ENCODE measurements around the gene NKIRAS2.

Gene NKIRAS2

GRCh38 chr17:42027961-42028790 lies 8.3 kb downstream of the NKIRAS2 start:
- no peak for DNase-seq

- DNase-seq, result no peak
These were observed 8.9 kb downstream of the NKIRAS2 start for GRCh38 chr17:42028791-42029127.

GRCh38 chr17:42031584-42031983 lies 11.7 kb downstream of the NKIRAS2 start:
- DNase-seq, result no peak

GRCh38 chr17:42034059-42034458 lies 14.2 kb downstream of the NKIRAS2 start:
- no peak for DNase-seq

DNA sequence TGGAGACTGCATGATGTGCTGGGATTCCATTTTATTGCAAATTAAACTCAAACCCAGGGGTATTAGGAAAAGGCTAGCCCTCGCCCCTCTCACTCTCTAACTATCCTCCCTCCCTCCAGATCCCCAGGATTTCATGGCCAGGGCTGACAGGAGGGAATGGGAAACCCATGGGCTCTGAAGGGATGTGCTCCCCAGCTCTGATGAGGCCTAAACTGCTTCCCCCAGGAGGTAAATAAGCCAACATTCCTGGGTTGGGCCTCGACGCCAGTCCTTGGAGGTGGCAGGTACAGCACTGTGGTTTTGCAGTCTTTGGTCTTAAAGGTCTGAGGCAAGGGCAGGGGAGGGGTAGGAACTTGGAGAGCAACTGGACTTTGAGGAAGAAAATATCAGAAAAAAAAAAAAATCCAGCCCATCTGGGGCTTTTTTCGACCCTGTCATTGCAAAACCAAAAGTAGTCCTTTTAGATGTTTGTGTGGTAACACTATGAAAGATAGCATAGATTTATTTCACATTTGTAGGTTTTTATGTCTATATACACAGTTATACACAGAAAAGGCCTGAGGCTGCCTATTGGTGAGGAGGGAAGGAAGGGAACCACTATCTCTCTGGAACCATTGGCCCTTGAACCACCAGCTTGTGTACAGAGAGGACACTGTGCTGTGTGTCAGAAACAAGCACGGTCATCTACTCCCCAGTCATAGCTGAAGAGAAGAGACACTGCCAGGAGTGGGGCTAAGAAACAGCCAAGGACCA lies 18.5 kb downstream of the NKIRAS2 start:
- DNase-seq, result no peak

DNA sequence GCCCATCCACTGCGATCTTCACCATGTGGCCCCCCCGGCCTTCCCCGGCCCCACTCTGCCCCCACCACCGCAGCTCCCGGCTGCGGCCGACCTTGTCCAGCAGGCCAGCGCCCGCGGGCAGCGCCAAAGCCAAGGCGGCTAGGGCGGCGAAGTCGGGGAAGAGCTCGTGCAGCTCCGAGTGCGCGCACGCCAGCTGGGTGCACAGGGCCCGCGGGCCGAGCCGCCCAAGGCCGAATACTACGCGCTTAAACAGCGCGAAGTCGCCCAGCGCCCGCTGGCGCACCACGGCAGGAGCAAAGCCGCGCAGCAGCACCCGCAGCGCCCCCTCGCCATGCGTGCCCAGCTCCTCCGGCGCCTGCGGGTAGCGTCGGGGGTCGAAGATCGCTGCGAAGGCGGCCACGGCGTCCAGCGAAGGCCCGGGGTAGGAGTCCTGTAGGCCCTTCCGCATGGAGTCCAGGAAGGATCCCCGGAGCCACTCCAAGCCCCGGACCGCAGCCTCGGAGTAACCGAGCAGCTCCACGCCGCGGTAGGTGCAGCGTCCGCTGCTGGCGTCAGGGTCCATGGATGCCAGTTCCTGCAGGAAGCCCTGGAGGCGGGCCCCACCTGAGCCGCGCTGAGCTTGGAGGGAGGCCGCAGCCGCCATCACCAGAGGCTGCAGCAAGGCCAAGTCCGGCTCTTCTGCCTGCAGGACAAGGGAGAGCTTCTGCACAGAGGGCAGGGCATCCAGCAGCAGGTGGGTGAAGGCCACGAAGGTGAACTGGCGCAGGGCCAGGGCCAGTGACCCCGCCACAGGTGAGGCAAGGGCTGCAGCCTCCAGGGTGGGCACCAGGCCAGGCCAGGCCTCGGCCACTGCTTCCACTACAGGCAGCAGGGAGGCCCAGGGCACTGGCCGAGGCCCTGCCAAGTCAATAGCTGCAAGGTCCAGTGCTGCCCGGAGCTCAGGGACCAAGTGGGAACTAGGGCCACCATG lies 20.2 kb downstream of the NKIRAS2 start:
- no peak for DNase-seq

- no peak for DNase-seq
These were observed 20.9 kb downstream of the NKIRAS2 start for GRCh38 chr17:42040818-42041217.

DNA sequence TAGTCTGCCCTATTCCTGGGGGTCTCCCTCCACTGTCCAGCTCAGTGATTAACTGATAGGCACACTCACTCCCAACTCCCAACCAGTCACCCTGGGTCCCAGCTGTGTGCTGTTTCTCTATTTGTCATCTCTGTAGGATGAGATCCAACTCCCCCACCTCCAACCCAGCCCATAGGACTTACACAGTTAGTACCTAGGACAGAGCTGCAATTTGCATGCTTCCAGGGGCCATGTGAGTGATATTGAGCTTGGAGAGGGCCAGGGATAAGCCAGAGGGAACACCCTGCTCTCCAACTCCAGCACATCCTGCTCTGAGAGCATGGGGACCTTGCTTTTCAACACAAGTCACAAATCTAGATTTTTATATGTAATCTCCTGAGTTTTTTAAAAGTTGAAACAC lies 21.7 kb downstream of the NKIRAS2 start:
- no peak for DNase-seq

DNA sequence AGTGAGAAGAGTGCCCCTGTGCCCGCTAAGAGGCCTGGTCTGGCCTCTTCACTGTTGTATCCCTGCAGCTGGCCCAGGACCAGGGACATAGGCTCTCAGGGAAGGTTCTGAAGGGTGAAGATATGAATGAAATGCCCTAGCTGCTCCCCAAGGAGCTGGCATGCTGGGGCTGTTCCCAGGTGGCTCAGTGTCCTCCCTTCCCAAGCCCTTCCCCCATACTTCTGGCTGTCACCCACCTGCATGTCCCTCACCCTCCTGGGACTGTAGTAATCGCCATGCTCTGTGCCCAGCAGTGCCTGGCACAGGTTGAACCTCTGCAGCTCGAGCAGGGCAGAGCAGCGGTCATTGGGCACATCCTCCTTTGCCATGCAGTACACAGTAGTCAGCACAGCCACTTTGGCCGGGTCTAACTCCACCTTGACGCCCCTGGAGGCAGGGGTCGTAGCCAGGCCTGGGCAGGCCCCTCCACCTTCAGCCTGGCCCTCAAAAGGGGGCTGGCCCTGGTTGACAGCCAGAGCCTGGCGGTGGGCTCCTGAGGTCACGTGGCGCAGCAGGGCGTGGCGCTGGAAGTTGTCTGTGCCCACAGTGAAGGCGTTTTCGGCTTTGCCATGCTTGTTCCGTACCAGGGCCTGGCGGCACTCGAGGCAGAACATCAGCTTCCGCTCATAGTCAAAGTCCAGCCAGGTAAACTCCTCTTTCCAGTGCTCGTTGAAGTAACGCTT lies 22.9 kb downstream of the NKIRAS2 start:
- DNase-seq, result no peak

- no peak for DNase-seq
These were observed 25.8 kb downstream of the NKIRAS2 start for GRCh38 chr17:42045719-42046118.

- DNase-seq, result no peak
These were observed 27.5 kb downstream of the NKIRAS2 start for GRCh38 chr17:42047343-42047742.

DNA sequence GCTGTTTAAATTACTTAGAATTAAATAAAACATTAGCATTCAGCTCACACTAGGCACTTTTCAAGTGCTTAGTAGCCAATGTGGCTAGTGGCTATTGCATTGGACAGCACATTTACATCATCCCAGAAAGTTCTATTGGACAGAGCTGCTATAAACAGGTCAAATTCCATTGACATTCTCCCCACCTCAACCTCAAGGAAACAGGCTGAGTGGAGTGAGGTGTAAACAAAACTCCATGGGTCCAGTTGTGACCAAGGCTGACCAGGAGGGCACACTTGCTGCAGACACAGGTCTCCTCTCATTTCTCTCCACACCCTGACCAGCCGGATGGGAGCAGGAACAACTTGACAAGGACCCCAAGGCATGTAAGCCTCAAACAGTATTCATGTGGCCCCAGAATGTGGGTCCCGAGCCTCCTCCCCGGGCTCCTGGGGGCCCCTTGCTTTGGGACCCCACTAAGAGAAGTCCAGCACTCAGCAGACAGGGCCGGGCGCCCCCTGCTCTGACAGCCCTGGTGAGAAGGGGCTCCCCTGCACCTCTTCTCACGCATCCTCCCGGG lies 30.0 kb downstream of the NKIRAS2 start:
- DNase-seq, result no peak

DNA sequence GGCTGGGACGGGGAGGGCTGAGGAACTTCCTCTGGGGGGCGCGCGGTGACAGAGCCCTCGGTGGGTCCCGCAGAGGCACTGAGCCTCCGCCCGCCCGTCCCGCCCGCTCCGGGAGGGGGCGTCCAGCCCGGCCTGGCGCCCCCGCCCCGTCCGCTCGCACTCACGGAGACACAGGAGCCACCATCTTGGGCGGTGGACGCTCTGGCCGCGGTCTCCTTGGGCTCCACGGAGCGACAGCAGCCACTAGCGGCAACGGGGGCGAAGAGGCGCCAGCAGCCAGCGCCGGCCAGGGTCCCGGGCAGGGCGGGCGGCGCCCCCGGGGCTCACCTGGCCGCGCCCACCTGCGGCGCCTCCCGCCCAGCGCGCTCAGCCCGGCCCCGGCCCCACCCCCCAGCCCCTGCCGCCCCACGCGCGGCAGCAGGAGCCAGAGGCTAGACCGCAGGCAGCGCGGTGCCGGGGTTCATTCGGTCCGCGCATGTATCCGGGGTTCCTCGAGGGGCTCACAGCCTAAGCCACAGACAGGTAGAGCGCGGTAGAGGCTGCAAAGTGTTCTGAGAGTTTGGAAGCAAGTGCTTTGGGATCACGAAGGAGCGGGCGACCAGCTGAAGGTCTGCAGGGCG lies 30.6 kb downstream of the NKIRAS2 start, which contains the start of gene C17orf113:
TSS of gene C17orf113 (minus strand) at position 209 of the 620 bp plus-strand sequence. CDS start 7,225 bp downstream, outside the sequence.
- peak; percentile 55 for DNase-seq

DNA sequence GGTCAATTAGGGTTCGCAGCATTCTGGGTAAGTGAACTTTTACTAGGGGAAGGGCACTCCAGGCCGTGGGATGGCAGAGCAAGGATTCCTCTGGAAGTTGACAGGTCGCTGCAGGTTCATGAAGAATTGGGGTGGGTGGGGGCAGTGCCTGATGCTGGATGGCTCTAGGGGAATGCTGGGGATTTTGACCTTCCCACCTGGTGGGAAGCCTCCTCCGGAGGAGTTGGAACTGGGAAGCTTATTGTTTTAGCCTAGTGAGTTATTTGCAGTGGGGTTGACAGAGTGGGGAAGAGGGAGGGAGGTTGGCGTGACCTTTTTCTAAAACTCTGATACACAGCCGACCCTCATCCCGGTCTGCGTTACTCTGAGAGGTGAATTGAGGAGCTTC lies 31.1 kb downstream of the NKIRAS2 start:
- no peak for DNase-seq

- DNase-seq, result no peak
These were observed 31.8 kb downstream of the NKIRAS2 start for GRCh38 chr17:42051645-42052044.

- DNase-seq, result no peak
These were observed 32.5 kb downstream of the NKIRAS2 start for GRCh38 chr17:42052346-42052877.

DNA sequence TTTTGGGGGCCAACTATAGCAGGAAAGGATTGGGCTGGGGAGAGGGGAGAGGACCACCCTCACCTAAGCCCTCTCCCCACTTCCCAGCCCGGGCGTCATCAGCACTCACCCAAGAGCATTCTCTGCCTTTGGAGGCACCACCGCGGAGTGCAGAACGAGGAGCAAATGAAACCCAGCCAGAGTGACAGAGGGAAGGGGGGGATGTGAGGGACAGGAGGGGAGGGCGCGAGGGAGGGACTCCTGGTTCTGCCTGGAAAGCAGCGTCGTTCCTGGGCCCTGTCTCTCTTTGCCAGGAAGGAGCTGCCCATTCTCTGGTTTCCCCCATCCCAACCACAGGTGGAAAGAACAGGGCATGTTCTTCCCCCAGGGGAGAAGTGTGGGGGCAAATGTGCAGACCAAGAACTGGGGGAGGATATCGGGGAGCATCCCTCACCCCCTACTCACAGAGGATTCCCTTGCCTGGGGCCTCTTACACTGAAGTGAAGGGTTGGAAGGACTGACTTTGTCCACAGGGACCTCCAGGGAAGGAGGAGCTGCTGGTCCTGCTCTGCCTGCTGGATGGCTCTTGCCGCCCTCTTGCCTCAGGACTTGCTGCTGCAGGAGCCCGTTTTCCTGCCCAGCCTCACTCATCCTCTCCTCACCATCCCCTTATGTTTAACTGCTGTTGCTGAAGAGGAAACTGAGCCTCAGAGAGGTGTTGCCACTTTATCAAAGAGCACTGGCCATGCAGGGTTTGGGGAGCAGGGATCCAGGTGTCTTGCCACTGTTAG lies 34.0 kb downstream of the NKIRAS2 start:
- no peak for DNase-seq

GRCh38 chr17:42055027-42055426 lies 35.1 kb downstream of the NKIRAS2 start:
- no peak for DNase-seq

DNA sequence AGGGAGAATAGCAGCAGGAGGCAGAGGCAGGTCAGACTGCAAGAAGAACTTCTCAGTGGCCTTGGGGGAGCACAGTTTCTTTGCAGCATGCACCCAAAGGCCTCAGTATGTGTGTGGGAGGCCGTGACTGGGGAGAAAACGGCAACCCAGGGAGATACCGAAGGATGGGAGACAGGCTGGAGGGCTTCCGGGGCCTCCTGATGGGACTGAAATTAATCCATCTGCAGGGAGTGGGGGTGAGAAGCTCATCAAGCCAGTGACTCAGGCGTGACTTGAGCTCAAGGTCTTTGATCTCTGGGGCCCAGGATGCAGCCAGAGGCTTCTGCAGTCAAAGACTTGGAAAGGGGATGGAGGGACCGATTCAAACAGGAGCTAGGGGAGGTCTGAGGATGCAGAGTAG lies 35.6 kb downstream of the NKIRAS2 start:
- peak; percentile 32 for DNase-seq

GRCh38 chr17:42056635-42057034 lies 36.7 kb downstream of the NKIRAS2 start:
- no peak for DNase-seq
